ENCODE results near the gene CLN6.
"Not testable (repeated sequence)": the region's sequence is repeated elsewhere in the genome, so short reads cannot be mapped to it uniquely, and the experiment has no call there.

Gene CLN6

GRCh38 chr15:68186671-68187397 is 42.7 kb downstream of the CLN6 start:
- no peak for DNase-seq

DNA sequence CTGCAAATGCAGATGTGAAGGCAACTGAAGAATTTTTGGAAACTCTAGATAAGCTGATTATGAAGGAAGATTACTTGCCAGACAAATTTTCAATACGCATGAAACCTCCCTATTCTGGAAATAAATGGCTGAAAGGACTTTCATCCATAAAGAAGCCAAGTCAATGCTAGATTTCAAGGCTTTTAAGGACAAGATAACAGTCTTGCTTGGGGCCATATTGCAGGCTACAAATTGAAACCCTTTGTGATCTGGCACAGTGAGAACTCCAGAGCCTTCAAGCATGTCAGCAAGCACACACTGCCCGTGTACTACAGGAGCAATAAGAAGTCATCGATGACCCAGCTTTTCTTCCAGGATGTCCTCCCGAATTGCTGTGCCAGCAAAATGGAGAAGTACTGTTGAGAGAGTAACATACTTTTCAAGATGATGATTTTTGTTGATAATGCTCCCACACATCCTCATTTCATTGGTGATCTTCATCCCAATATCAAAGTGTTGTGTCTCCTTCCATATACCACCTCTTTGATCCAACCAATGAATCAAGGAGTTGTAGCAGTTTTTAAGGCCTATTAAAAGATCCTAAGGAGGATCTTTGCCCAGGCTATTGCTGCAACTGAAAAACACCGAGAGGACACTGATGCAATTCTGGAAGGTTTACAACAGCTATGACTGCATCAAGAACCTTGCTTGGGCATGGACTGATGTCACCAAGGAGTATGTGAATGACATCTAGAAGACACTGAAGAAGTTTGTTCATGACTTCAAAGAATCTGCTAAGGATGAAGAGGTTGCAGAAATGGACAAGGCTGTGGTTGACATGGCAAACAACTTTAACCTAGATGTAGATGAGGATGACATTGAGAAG is 44.7 kb downstream of the CLN6 start:
- DNase-seq, result no peak

GRCh38 chr15:68183616-68184315 is 45.8 kb downstream of the CLN6 start:
- DNase-seq, result no peak

DNA sequence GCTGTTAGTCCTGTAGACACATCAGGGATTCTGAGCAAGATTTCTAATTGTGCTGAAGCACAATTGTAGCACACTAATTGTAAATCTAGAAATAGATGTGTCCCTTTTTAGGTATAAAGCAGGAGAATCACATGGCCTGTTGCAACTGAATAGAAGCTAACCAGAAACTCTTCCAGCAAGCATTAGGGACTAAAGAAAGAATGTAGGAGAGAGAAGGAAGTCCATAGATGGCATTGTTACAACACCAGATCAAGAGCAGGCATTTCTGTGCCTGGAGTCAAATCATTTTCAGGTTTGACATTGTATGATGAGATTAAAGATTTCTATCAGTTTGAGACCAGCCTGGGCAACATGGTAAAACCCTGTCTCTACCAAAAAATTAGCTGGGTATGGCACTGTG is 51.8 kb downstream of the CLN6 start:
- DNase-seq, result no peak

GRCh38 chr15:68176601-68177000 is 52.9 kb downstream of the CLN6 start:
- DNase-seq, result no peak

DNA sequence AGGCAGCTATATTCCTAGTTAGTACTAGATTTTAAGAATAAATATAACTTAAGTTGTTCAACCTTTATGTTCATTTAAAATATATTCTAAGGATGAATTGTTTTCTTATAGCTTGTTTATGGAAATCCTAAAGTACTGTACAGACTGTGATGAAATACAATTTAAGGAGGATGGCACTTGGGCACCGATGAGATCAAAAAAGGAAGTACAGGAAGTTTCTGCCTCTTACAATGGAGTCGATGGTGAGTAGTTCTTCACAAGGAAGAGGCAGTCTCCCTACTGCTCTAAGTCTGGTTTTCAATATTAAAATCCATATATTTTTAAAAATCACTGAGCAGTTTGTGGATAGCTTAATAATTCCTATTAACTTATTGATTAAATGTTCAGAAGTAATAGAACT is 54.0 kb downstream of the CLN6 start:
- DNase-seq, result no peak

DNA sequence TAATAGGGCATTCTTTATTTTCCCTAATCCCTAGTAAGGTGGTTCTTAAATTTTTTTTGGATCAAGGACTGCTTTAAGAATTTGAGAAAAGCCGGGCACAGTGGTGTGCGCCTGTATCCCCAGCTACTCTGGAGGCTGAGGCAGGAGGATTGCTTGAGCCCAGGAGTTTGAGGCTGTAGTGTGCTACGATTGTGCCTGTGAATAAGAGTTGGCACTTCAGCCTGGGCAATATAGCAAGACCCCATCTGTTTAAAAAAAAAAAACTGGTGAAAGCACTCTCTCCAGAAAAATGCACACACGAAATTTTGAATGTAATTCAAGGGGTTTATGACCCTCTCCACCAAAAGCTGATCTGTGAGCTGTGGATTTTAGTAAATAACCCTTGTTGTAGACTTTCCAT is 56.4 kb downstream of the CLN6 start:
- DNase-seq, result no peak

GRCh38 chr15:68172037-68172436 is 57.5 kb downstream of the CLN6 start:
- DNase-seq, result not testable (repeated sequence)

GRCh38 chr15:68166847-68167246 is 62.7 kb downstream of the CLN6 start:
- DNase-seq, result no peak

GRCh38 chr15:68163191-68163590 is 66.3 kb downstream of the CLN6 start:
- DNase-seq, result no peak

GRCh38 chr15:68158046-68158628 is 71.4 kb downstream of the CLN6 start:
- no peak for DNase-seq

- no peak for DNase-seq
These were observed 72.5 kb downstream of the CLN6 start for GRCh38 chr15:68157074-68157473.
